HG03520 (cell line): ENCODE data around the gene DACH1.
"Not testable (repeated sequence)": the region's sequence is repeated elsewhere in the genome, so short reads cannot be mapped to it uniquely, and the experiment has no call there.

Experiments used
- ATAC-seq: cut with Tn5 transposase; IDR thresholded peaks from one replicate; pipeline ENCODE4 v1.9.1; 2021; ENCODE audit warnings: mild to moderate bottlenecking, moderate library complexity; ENCODE audit not compliant: unreplicated experiment

Gene DACH1

DNA sequence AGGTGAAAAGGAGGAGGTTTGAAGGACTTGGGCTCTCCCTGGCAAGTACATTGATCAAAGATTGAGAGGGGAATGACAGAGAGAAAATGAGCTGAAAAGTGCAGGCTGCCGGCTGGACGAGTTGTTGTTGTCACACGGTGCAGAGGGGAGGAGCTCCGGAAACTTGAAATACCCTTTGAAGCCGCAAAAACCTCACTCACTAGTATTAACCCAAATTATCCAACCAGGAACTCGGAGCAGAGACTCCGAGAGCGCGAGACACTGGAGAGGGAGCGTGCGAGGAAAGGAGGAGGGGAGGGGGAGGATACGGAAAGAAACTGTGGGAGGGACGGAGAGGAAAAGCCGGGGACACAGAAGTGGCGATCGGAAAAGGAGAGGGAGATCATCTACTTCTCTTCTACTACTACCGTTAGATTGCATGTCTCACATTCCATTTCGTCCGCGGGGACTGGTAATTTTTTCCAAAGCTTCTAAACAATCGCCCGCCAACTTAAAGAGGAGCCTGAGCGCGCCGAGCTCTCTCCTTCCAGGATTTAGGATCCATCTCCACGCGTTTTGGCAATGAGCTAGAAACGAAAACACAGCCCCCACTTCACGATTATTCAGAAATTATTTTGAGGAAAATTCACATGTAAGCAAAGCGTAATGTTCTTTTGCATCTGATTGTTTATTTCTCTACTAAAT is at the start of gene DACH1:
DACH1 (minus strand) TSS at position 74 of the 684 bp plus-strand sequence.
- peak; percentile 39 for ATAC-seq

DNA sequence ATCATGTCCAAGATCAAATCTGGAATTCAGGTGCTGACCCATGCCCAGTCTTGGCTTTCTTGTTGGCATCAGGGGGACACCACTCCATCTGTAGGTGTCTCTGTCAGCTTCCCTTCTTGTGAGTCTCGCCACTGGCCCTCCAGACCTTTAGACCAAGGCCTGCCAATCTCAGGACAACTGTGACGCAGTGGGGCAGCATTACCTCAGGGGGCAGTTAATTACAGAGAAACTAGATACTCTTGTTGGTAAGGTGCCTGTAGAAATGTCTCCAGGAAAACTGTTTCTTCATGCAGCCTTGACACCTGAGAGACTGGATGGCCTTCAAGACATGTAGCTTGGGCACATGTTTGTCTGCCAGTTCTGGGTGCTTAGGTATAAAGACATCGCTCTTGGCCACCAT is 46.7 kb upstream of the DACH1 start:
- no peak for ATAC-seq

DNA sequence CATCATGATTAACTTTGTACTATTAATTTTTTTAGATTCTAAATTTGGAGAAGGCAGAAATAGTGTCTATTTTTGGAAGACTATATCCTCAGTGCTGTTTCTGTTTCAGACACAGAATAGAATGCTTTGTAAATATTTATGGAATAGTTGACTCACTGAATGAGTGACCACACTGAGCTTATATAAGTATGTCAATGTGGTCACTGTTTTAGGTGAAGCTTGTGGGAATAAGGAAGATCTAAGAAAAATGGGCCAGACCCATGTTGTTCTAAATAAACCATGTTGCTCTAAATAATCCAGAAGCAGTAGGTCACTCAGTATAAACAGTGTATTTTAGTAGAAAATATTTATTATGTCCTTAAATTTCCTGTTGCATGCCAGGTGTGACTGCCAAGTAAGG is 45.5 kb upstream of the DACH1 start:
- no peak for ATAC-seq

DNA sequence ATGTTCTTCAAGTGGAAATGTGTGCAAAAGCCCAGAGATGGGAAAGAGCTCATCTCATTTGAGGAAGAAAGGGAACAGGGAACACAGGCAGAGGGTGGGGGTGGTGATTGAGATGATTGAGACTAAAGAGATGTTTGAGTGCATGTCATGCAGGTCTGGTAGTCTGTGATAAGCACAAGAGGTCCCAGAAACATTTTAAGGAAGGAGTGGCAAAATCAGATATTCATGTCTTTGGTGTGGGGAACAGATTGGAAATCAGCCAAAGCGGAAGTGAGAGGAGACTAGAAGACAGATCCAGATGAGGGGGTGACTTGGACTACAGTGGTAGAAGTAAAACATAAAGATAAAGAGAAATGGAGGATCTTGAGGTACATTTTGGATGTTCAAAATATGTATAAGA is 39.4 kb upstream of the DACH1 start:
- no peak for ATAC-seq

DNA sequence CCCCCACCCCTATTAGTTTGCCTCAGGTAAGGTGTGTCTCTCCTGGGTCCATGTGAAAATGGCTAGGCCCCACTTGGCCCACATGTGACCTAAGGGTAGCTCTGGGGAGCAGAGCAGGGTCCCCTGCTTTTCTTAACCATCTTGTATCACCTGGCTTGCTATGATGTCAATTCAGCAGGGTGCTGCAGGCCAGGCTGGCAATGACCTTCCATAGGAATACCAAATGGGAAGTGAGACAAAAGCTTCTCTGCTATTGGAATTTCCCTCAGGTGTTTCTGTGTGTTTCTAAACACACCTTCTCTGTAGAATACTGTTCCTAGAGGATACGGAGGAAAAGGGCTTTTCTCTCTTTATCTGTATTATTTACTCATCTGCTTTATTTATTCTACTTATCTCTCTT is 35.7 kb upstream of the DACH1 start:
- ATAC-seq: no peak

DNA sequence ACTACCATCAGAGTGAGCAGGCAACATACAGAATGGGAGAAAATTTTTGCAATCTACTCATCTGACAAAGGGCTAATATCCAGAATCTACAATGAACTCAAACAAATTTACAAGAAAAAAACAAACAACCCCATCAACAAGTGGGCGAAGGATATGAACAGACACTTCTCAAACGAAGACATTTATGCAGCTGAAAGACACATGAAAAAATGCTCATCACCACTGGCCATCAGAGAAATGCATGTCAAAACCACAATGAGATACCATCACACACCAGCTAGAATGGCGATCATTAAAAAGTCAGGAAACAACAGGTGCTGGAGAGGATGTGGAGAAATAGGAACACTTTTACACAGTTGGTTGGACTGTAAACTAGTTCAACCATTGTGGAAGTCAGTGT is 26.5 kb upstream of the DACH1 start:
- not testable (repeated sequence) for ATAC-seq

DNA sequence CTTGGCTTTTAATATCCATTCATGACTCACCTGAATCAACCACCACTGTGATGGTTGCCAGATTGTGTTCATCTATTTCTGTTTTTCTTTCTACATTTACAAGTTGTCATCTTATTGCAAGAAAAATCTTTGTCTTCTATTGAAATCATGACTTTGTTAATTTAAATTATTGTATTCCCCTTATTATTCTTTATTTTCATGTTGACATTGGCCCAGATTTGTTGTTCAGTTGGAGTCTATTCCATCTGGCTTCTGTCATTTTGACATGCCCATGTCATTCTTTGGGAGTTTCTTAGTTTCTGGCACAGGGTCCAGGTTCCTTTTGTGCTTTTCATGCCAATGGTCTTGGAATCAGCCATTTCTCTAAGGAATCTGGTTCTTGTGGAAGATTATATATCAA is 19.9 kb upstream of the DACH1 start:
- no peak for ATAC-seq

DNA sequence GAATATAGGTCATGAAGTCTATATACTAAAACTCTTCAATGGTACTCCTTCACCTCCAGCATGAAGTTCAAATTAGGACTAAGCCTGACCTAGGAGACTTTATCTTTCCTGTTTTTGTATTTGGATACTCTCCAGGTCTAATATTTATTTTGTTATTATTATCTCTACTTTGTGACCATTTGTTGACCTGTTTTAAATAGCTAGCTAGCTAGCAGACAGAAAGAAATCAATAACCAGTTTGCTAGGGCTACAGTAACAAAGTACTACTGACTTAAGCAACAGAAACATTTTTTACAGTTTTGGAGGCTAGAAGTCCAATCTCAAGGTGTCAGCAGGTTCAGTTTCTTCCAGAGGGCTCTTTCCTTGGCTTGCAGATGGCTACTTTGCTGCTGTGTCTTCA is 15.1 kb upstream of the DACH1 start:
- ATAC-seq: no peak

DNA sequence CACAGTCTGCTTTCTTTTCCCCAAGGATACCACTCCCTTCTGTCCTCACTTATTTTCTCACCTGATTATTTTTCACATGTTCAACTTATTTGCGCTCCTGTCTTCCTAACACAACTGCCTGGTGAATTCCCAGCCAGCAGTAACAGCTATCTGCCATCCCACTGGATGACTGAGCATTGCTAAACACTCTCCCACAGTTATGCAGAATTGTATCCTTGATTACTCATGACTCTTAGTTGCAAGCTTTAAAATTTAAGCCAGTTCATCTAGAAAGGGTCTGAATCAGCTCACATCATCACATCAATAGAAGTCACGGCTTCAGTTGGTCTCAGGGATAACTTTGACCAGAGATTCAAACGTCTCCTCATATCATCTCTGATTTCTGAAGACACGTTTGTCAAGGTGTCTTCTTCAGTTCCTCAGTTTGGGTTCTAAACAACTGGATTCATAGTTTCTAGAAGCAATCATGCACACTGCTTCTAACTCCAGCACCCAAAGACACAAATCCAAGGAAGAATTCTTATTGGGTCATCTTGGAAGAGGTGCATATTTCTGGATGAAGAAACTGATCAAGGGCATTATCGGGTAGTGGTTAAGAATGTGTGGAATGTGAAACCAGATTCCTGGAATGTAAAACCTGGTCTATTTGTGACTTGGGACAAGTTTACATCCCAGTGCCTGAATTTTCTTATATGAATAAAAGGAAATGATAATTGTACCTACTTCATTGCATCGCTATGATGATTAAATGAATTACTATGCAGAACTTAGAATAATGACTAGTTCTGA is 13.9 kb upstream of the DACH1 start:
- ATAC-seq: no peak

DNA sequence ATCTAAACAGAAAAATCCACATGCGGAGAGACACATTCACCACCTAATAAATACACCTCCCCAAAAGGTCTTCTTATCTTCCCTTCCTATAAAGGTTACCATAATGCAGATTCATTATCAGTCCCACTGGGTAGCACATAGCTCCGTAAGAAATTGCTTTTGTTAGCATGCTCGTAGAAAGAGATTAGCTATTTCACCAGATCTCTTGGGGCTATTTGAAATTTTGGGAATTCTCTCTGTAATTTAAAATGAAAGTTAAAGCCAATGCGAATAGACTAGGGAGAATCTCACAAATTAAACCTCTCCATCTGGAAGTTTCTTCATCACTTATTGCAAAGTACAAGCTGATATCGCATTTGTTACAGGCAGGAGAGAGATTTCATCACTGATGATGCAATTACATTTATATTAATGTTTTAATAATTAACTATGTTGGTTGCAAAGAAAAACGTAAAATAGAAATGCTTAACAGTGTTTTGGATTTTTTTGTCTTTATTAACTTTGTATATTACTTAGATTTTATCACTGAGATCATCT is 12.9 kb upstream of the DACH1 start:
- ATAC-seq: no peak

DNA sequence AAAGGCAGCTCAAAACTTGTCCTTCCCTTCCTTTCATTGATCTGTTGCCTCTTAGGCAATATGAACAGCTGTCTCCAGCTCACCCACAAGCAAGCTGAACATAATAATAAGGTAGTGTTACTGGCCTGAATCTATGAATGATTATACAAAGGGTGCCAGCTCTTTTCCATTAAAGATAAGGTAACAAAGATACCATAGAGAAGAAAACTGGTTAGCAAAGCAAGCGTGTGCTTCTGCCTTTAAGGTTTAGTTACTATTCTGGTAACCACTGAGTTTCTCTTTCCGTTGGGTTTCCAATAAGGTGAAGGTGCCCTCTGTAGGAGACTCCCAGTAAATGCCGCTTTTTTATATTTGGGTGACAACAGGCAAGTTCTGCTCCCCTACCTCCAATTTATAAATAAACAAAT is 12.1 kb upstream of the DACH1 start:
- peak; percentile 99 for ATAC-seq

DNA sequence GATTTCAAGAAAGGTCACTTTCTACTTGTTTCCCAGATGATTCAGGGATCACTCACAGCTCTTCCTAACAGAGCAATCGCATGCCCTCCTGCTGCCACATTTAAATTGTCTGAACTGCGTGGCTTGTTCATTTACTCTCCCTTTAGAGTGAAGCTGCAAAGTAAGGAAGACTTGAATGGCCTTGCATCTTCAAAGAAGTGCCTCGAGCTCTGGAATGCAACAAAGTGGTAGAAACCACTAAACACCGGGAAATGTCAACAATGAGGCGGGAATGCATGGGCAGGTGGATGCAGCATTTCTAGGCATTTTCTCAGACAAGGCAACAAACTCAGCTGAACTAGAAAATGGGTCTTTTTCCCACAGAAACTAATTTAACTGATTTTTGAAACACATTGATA is 10.3 kb upstream of the DACH1 start:
- ATAC-seq: no peak

DNA sequence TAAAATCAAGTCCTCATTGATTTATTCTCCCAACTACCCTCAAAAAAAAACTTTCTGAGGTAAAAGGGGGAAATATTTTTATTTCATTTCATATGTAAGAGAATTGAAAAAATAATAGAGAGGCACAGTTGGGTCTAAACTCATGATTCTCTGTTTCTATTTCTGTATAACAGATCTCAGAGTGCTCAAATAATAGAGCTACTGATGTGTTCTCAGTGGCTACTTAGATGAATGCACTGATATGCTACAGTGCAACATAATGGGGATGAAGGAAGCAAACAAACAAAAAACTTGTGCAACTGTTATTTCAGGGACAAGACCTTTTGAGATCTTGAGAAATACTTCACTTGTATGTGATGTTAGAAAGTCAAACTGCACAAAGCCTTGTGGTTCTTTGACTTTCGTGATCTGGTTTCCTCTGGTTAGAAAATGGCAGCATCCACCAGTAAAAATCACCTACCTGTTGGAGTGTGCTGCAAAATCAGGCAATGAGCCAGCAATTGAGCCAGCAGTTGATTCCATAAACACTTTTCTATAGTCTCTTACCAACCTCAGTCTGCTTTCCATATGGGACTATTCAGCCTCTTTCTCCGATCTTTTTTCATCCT is 9.7 kb upstream of the DACH1 start:
- ATAC-seq: no peak

DNA sequence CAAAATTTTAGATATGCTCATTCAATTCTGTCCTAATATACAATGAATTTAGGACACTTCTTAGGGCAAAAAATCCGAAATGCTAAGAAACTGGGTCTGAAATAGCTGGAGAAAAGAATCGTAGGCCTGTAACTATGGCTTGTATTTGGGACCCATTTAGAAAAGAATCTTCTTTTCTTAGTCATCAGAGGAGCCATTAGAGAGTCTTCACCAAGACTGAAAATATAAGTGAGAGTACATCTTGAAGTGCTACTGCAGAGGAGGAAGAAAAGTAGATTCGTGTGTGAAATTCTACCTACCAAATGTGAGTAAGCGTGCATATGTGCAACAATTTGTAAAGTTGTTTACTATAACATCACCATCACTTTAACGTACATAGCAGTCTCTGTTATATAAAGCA is 8.8 kb upstream of the DACH1 start:
- ATAC-seq: no peak

DNA sequence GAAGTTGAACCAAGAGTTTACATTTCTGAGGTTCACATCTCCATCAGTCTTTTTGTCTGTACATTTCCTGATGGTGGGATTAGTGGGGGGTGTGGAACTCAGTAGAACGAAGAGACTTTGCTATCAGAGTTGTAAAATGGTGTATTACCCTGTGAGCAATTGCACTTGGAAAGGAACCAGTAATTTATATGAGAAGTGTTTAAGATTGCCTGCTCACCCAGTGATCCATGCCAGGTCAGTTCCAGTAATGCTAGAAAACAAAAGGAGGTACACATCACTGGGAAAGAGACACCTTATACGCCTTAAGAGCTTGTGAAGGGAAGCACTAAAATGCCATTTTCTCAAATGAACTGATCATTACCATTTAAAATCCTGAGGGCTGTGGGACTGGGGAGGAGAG is 7.5 kb upstream of the DACH1 start:
- ATAC-seq: no peak

DNA sequence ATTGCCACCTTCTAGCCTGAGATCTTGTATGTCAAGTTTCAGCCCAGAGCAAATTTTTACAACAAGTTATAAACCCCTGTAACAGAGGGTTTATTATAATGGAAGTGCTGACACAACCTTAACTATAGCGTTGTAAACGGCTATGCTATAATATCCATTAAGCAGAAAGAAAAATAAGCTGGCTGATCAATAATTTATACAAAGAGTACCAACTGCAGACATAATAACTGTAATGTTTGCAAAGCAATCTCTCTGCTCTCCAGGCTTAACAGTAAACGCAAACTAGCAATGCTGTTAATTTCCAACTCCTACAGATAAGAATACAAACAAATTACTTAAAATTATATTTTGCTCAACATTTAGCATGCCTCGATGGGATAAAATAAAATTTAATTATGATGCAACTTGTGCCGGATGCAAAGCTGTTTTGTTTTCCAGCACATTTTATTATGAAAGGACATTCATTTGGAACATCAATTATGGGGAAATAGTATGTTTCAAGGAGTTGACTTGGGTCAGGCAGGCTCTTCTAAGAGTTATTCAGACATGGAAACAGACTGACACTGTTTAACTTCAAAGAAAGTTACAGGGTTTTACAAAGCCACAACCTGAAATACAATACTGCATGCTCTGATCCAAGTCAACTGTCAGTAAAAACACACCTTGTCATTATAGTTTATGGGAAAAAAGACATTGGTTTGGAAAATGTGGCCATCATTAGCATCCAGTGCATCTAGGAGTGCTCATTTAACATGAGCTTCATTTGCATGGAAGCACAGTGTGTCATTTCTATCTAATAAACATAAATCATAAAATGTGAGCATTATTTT is 6.6 kb upstream of the DACH1 start:
- ATAC-seq: no peak

DNA sequence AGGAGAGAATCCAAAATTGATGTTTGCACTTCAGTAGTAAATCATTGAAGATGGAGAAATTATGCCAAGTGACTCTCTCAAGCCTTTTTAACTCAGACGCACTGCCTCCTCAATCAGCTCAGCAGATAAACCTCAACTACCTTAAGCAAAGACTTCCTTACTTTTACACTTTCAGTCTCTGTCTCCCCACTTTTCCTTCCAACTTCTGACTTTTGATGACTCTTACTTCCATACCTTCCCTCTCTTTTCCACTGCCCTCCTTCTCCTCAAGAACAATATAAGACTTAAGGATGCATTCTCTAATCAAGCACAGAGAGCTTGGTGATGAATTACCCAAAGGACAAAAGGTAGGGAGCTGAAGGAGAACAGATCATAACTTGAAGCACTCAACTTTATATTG is 4.8 kb upstream of the DACH1 start:
- ATAC-seq: no peak

DNA sequence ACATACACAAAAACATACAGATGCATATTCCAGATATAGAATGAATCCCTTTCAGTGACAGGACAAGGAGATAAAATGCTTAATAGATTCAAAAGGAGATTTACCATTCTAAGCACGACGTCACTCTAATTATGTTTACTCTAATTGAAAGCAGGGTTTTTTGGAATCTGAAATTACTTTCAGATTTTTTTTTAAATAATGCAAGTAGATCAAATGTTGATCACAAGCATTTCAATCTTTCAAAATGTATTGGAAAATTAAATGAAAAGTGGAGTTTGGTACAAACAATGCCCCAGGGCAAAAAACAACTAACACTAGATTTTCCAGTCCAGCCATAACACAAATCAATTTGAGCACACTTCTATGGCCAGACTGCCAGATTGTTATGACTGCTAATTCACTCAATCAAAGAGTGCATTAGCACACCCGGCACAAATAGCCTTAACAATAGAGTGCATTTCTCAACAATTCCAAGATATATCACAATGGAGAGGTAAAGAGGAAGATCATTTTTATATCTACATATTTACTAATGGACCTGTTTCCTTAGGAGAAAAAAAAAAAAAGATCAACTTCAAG is 4.3 kb upstream of the DACH1 start:
- no peak for ATAC-seq

DNA sequence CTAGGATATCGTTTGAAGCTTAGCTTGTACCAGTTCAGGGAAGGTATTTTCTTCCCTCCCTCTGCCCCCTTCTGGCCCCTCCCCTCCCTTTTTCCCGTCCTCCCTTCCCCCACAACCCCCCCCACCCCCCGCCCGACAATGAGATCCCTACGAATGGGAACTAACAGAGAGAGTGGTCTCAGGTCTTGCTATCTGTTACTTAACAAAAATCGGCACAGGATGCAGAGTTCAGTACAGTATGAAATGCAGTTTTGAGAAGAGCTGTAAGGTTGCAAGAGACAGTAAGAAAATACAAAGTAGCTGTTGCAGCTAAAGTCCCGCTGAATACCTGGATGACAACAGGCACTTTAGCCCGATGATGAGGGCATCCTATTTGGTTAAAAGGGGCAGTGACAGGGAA is 3.1 kb upstream of the DACH1 start:
- ATAC-seq: no peak

DNA sequence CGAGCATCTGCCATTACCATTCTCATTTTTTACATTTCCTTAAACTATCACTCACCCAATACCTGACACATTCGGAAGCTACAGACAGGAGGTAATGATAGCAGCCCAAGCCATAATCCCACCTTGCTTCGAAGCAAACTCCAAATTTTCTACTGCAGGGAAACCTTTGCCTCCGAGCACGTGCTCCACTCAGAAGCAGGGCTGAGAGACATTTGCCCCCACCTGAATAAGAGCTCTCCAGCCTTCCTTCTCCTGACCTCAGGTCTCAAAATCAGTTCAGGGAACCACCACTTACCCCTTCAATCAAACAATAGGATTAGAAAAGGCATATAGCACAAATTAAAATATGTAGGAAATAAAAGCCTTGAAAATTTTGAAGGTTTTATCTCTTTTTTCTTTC is 2.3 kb upstream of the DACH1 start:
- no peak for ATAC-seq
